GM18526 (cell line): ENCODE results near the gene AKR1C2.
"Not testable (repeated sequence)": the region's sequence is repeated elsewhere in the genome, so short reads cannot be mapped to it uniquely, and the experiment has no call there.

Source experiments
- POLR2A ChIP-seq: IDR thresholded peaks from 3 replicates; pipeline ENCODE4 v1.6.1; 2011; ENCODE audit not compliant: insufficient read length; ENCODE audit errors: extremely low read depth

AKR1C2 gene

GRCh38 chr10:5003127-5004029 is at the start of gene AKR1C2:
AKR1C2 (minus strand) TSS chr10:5003857; CDS start chr10:5003835, 22 bp downstream.
- not testable (repeated sequence) for TF ChIP-seq POLR2A

GRCh38 chr10:5047912-5048628 is 44.4 kb upstream of the AKR1C2 start:
- TF ChIP-seq POLR2A: no peak

GRCh38 chr10:5046410-5046809 is 42.8 kb upstream of the AKR1C2 start:
- TF ChIP-seq POLR2A: no peak

GRCh38 chr10:5045095-5045494 is 41.4 kb upstream of the AKR1C2 start:
- TF ChIP-seq POLR2A: no peak

GRCh38 chr10:5043716-5044115 is 40.1 kb upstream of the AKR1C2 start:
- no peak for TF ChIP-seq POLR2A

- no peak for TF ChIP-seq POLR2A
Measured at GRCh38 chr10:5042922-5043321, 39.3 kb upstream of the AKR1C2 start.

GRCh38 chr10:5041471-5042023 is 37.9 kb upstream of the AKR1C2 start:
- no peak for TF ChIP-seq POLR2A

- no peak for TF ChIP-seq POLR2A
Measured at GRCh38 chr10:5040781-5041470, 37.3 kb upstream of the AKR1C2 start.

GRCh38 chr10:5040010-5040673 is 36.5 kb upstream of the AKR1C2 start:
- TF ChIP-seq POLR2A: no peak

- TF ChIP-seq POLR2A: no peak
Measured at GRCh38 chr10:5038733-5039132, 35.1 kb upstream of the AKR1C2 start.

- no peak for TF ChIP-seq POLR2A
Measured at GRCh38 chr10:5038101-5038500, 34.4 kb upstream of the AKR1C2 start.

GRCh38 chr10:5036511-5036910 is 32.9 kb upstream of the AKR1C2 start:
- TF ChIP-seq POLR2A: no peak

GRCh38 chr10:5035356-5035755 is 31.7 kb upstream of the AKR1C2 start:
- no peak for TF ChIP-seq POLR2A

GRCh38 chr10:5034588-5034987 is 30.9 kb upstream of the AKR1C2 start:
- no peak for TF ChIP-seq POLR2A

GRCh38 chr10:5033061-5033778 is 29.6 kb upstream of the AKR1C2 start:
- no peak for TF ChIP-seq POLR2A

- TF ChIP-seq POLR2A: no peak
Measured at GRCh38 chr10:5030989-5031388, 27.3 kb upstream of the AKR1C2 start.
